ENCODE results near the gene TMEM106C.

Gene TMEM106C

DNA sequence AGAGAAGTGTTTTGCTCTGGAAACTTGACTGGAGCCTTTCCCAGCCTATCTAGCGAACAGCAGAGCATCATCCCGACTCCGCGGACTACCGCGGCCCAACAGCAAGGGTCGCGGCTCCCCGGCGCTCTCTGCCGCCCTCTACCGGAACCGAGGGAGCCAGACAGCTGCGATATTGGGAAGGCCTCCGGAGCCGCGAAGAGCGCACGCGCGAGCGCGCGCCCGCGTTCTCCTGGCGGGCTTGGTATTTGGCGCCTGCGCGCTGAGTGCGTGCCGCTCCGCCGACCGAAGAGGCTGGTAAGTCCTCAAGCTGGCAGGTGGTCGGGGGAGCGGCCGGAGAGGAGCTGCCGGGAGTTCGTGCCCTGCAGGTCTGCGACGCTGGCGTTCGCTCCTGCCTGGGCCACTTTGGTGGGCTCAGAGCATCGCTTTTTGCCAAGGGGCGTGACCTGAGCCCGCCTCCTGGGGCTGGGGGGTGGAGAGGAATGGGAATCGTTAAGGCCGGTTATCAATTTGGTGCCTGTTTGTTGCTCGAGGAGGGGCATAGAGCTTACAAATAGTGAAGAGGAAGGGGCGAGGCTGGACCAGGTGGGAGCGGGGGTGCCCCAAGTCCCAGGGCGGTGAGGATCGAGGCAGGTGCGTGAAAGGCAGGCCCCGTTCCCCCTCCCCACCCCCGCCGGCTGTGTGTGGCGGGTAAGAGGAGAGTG is at the start of gene TMEM106C:
Gene TMEM106C, plus strand, starts transcription at position 257 of the 701 bp plus-strand sequence. CDS start 641 bp downstream, outside the sequence.
- FAIRE-seq: peak; percentile 43

DNA sequence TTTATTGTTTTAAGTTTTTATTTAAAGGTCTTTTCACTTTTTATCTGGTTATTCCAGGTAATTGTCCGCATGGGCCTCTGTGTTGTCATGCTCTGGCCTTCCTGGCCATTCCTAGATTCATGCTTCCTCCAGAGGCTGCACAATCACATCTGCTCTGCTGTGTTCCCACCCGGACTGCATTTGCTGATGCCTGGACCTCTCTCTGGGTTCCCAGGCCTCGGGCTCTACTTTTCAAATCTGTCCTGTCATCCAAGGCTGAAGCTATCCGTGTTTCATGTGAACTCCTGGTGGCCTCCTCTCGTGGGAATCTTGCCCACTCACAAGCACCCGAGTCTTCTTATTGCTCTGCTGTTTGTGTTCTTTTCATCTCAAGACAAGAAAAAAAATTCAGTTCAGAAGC is 42.5 kb upstream of the TMEM106C start:
- no peak for FAIRE-seq

- no peak for FAIRE-seq
Observed at GRCh38 chr12:47921907-47922306, 41.5 kb upstream of the TMEM106C start.

- no peak for FAIRE-seq
Observed at GRCh38 chr12:47927346-47927745, 36.0 kb upstream of the TMEM106C start.

- no peak for FAIRE-seq
Observed at GRCh38 chr12:47930634-47931033, 32.8 kb upstream of the TMEM106C start.

DNA sequence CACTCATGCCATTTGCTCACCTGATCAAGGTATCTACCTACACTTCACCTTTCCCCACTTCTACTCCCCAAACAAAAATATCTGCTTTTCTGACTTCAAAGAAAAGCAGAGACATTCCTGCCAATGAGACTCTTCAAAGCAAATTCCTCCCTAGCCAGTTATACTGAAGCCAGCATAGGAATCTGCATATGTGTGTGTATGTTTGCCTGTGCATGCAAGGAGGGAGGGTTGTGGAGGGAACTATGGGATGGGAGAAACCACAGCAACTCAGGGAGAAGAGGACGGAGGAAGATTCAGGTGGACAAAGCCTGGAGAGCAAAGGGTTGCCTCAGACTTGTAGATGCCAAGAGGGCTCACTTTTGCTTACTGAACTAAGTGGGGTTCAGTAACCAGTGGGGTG is 32.2 kb upstream of the TMEM106C start:
- FAIRE-seq: no peak

GRCh38 chr12:47935184-47935583 is 28.2 kb upstream of the TMEM106C start:
- no peak for FAIRE-seq

DNA sequence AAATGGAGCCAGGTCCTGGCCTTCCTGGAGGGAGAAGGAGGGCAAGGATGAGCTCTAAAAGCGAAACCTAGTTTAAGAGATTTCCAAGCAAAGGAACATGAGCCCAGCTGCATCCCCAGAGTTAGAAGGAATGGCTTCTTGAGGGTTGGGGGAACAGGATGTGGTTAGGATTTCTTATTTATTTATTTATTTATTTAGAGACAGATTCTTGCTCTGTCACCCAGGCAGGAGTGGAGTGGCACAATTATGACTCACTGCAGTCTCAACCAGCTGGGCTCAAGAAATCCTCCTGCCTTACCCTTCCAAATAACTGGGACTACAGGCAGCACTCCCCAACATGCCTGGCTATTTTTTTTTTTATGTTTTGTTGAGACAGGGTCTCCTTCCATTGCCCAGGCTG is 25.3 kb upstream of the TMEM106C start:
- no peak for FAIRE-seq

DNA sequence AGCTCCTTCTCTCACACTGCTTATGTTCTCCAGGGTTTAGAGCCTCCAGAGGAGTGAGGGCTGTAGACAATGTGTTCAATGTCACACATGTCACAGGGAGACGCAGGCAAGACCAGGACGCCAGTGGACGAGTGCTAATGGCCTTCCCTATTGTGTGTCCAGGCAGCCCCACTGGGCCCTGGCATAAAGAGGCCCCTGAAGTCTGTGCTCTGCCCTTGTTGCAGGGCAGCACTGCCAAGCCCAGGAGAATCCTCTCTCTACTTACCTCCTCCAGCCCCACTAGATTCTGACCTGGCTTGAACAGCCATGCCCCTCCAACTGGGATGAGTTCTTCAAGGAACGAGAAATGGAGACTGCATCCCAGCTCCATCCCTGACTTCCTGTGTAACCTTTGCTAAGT is 24.8 kb upstream of the TMEM106C start:
- no peak for FAIRE-seq

DNA sequence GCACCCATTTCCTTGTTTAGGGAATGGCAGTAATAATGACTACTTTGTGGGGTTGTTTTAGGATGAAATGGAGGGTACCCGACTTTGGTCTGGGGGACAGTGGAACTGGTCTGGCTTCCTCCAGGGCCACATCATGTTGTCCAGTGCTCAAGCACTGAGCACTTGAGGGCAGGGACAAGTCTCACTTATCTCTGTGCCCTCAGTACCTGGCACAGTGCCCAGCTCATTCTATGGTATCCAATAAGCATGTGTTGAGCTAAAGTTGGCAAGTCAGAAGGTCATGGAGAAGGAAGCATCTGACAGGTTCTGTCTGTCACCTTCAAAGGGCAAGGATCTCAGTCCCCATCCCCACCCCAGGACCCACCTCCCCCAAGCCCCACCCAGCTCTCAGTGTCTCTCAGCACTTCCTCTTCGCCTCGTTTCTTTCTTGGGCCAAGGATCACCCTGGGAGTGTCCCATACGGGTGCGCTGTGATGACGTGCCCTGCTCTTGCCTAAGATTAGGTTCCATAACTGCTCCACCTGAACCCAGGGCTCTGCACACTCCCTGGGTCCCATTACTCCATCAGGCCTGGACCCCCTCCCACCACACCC is 24.3 kb upstream of the TMEM106C start:
- FAIRE-seq: no peak

DNA sequence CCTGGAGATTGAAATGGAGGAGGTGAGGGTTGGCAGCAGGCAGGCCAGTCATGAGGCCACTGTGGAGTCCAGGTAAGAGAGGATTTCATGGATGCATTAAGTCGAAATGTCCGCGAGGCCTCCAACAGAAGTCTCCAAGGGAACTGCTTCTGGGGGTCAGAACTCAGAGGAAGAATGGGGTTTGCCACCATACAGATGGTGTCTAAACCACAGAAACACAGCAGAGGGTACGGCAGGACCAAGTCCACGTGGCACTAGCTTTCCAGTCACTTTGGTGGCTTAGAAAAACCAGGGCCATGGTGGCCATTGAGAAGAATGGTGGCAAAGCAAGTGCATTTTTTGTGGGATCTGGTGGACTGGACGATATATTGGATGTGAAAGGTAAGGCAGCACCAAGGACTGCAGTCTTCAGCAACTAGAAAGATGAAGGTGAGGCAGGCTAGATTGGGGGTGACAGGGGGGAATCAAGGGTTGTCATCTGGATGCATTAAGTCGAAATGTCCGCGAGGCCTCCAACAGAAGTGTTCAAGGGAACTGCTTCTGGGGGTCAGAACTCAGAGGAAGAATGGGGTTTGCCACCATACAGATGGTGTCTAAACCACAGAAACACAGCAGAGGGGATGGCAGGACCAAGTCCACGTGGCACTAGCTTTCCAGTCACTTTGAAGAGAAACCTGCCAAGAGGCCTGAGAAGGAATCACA is 22.5 kb upstream of the TMEM106C start:
- no peak for FAIRE-seq

DNA sequence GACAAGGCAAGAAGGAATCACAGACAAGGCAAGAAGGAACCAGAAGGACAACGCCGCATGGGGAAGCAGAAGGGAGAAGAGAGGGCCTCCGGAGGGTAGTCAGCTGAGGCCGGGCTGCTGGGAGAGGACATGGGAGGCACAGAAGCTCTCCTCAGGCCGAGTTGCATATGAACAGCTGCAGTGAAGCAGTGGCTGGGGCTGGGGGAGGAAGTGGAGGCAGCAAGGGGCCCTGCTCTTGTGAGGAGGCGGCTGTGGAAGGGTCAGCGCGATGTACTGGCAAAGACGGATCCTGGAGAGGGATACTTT is 22.0 kb upstream of the TMEM106C start:
- FAIRE-seq: no peak

- FAIRE-seq: no peak
Observed at GRCh38 chr12:47941871-47942613, 21.4 kb upstream of the TMEM106C start.

DNA sequence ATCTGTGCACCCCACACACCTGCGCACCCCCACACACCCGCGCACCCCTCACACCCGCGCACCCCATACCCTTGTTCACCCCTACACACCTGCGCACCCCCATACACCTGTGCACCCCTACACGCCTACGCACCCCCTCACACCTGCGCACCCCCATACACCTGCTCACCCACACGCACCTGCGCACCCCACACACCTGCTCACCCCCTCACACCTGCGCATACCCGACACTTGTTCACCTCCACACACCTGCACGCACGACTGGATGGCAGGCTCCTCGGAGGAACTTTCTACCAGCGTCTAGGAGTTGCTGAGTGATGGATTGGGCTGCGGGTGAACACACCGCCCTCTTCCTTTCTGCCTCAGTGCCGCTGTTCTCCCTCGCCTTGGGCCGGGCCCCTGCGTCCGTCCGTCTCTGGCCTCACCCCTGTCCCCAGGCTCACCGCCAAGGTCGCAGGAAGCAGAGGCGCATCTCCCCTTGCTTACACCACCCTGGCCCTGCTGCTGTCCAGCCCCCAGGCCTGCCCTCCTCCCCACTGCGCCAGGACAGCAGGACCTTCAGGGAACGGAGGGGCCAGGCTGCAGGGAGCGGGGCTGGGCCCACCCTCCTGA is 20.7 kb upstream of the TMEM106C start:
- FAIRE-seq: no peak

DNA sequence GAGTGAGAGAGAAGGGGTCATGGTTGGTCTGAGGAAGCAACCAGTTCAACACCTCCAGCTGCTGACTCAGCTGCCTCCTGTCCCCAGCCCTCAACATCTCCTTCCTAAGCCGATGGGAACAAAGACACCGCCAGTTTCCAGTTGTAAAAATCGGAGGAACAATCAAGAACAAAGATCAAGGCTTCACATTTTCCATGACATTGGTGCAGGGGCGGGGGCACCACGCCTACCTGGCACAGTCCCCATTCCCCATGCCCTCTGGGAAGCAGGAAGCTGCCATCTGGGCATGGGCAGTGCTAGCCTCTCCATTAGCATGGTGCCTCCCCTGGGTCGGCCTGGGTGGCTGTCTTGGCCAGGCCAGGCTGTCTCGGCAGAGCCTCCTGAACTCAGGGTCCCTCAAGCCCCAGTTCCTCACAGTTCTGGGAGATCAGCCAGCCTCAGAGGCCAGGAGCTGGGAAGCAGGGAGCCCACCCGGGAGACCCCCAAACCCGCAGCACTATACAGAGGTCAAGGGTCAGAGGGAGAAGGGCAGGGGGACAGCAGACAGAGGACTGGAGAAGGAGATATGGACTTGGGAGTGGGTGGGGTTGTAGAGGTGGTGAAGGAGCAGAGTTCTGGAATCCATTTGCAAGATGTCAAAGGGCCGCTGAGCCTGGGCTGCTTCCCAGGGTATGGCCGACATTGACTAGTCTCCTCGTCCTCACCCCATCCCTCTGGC is 19.6 kb upstream of the TMEM106C start:
- FAIRE-seq: no peak

- FAIRE-seq: no peak
Observed at GRCh38 chr12:47944685-47945340, 18.6 kb upstream of the TMEM106C start.

- FAIRE-seq: no peak
Observed at GRCh38 chr12:47945341-47945728, 18.1 kb upstream of the TMEM106C start.

DNA sequence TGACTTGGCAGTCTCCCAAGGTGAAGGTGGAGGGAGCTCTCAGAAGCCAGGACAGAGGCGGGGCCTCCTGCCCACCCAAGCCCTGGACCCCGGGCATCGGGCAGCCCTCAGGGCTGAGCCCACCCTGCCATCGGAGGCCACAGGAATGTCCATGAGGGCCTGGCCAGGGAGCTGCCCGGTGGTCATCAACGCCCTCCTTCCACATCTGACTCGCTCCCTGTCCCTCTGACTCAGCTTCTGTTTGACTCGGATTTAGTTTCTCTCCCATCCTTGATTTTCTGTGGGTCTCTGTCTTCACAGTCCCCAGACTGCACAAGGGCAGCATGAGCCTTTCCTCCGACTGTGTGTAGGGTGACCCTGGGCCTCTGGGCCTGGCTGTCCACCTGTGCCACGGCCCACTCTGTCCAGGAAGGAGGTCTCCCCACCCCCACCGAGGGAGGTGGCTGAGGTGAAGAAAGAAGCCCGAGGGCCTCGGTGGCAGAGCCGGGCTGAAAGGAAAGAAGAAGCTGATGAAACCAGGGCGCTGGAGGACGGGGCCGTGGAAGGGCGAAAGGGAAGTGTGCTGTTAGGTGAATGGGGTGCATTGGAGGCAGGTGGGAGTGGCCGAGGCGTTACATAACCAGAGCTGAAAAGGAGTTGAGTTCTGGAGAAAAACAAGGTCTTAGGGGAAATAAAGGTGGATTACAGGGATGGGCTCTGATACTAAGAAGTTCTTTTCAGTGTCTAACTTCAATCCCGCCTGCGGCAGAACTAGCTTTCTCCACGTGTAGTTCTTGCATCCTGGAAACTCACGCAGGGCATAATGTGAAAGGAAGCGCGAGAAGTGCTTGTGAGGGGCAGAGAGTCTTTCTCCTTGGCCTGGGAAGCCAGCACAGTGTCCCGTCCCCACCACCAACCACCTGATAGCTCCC is 16.7 kb upstream of the TMEM106C start:
- FAIRE-seq: no peak

GRCh38 chr12:47947341-47947740 is 16.1 kb upstream of the TMEM106C start:
- FAIRE-seq: no peak

- no peak for FAIRE-seq
Observed at GRCh38 chr12:47949441-47950341, 13.7 kb upstream of the TMEM106C start.
